ENCODE measurements around the gene ARHGAP10. TPM values are rescaled to one million over a fixed set of nuclear protein-coding genes. Genes with fewer than 3 reads are reported as not detected.

Gene ARHGAP10
- polyA plus RNA-seq, 3 donors, result 18.7 to 21.8 (median 21.2) TPM

DNA sequence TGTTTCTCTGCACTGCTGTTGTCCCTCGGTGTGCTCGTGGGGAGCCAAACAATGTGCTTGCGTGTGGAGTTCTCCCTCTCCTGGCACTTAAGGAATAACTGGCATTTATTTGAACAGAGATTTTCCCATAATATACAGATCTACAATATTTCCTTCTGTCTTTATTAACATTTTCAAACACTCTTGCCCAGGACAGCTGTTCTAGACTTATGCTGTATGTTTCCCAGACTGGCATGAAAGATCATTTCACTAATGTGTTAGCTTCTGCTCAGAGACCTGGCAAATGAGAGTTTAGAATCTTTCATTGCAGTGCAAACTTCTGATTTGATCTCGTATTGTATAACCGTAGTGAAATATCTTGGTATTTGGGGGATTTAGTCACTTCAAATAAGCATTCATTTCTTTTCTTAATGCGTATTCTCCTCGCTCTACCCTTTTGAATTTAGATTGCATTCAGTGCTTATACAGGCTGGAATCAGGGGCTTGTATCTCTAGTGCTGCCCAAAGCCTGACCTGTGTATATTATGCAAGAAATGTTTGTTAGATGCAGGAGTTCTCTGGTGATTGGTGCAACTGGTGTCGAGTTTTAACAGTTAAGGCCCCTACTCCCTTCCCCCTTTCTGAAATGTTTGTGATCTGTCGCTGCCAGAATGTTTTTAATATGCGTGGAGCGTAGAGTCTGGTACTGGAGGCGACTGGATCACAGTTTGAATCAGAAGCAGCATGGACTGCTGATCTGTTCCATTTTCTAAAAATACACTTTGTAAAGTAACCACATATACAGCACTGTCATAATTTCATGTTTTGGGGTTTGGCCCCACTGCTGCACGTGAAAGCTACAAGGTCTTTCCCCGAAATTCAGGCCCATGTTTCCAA lies 326.3 kb downstream of the ARHGAP10 start:
- DNase-seq (ENCODE audit: low read depth in 3 of 3, low spot score in 2 of 3), result no peak

DNA sequence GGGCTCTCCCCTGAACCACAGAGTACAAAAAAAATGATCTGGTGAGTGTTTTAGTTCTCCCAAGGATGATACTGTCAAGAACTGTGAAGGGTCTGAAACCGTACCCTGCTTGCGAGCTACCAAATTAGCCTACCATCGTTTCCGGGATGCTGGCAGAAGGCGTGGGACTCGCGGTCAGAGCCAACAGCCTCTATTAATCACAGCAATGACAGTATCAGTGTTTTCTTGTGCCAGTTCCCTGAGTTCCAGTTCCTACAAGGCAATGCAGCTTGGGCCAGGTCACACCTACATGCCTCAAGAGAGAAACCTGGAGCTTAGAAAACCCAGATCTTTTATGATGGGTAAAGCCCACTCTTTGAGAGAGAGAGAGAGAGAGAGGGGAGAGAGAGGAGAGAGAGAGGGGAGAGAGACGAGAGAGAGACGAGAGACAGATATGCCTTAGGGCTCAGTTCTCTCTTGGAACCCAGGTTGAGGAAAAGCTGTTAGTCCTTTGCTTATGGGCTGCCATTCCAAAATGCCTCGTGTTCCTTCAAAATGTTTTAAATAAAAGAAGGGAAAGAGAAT lies 327.8 kb downstream of the ARHGAP10 start:
- DNase-seq (ENCODE audit: low read depth in 3 of 3, low spot score in 2 of 3), result no peak

DNA sequence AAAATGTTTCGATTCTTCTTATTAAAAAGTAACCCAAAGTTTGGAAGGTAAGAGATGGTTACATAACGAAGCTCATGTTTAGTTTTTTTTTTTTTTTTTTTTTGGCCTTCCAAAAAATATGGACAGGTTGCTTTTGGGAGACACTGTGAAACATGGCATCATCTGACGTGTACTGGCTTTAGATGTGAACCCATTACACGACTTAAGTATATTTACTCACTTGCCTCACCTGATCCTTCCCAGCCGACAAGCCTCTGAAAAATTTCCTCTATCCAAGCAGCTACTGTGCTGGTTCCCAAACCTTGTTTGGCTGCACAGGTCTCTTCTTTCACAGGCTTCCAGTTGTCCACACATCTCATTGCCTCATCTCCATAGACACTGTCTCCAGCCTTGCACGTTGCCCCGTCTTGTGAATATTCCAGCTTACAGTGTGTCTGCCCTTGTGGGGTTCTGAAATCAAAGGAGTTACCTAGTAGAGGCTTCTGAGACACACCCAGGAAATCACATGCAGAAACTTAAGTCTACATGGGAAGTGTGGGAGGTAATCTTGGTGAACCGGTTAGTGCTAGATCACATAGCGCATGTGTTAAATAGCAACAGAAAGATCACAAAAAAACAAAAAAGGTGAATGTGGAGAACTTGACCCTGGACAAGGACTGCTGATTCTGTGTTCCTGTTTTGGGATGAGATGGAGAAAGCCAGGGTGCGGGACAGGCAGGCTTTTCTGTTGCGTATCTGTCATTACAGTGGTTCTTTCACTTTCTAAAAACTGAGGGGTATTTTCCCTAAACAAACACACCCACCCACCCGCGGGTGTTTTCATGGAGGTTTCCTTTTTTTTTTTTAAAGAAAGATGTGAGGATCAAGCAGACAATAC lies 328.6 kb downstream of the ARHGAP10 start:
- no peak for DNase-seq (ENCODE audit: low read depth in 3 of 3, low spot score in 2 of 3)

- no peak for DNase-seq (ENCODE audit: low read depth in 3 of 3, low spot score in 2 of 3)
Observed at GRCh38 chr4:148061141-148061481, 329.2 kb downstream of the ARHGAP10 start.

GRCh38 chr4:148061795-148062194 lies 329.9 kb downstream of the ARHGAP10 start:
- no peak for DNase-seq (ENCODE audit: low read depth in 3 of 3, low spot score in 2 of 3)

GRCh38 chr4:148062301-148062950 lies 330.5 kb downstream of the ARHGAP10 start:
- DNase-seq (ENCODE audit: low read depth in 3 of 3, low spot score in 2 of 3), result no peak

DNA sequence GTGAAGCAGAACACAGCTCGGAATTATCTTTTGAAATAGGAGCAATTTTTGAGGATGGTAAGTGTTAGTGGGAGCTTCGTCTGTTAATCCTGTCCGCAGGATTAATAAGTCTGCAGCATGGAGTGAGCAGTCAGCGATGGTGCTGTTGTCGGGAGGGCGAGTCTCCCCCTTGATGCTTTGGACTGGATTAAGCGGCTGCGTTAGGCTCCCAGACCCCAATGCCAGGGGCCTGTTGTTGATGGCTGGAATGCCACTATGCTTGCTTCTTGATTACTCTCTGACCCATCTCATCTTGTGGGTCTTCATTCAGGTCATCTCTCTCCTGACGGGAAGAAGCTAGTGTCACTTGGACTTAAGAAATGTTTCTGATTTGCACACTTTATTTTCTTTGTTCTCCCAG lies 332.6 kb downstream of the ARHGAP10 start:
- DNase-seq (ENCODE audit: low read depth in 3 of 3, low spot score in 2 of 3), result no peak

DNA sequence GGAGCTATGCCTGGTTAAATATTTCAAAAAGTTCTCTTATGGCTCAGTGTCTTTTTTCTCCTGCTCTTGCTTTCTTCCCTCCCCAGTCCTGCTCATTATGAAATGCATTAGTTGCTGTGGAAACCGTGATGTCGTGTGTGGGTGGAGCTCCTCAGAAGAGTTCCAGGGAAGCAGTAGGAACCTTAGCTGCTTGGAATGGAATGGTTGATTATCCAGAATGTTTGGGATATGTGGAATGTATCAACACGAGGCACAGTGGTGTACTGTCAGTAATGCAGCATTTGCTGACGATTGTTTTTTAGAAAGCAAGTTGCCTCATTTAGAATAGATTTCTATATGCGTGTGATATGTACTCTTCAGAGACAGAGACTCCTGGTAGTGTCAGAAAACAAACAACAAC lies 333.2 kb downstream of the ARHGAP10 start:
- no peak for DNase-seq (ENCODE audit: low read depth in 3 of 3, low spot score in 2 of 3)

- no peak for DNase-seq (ENCODE audit: low read depth in 3 of 3, low spot score in 2 of 3)
Observed at GRCh38 chr4:148067301-148067916, 335.5 kb downstream of the ARHGAP10 start.

DNA sequence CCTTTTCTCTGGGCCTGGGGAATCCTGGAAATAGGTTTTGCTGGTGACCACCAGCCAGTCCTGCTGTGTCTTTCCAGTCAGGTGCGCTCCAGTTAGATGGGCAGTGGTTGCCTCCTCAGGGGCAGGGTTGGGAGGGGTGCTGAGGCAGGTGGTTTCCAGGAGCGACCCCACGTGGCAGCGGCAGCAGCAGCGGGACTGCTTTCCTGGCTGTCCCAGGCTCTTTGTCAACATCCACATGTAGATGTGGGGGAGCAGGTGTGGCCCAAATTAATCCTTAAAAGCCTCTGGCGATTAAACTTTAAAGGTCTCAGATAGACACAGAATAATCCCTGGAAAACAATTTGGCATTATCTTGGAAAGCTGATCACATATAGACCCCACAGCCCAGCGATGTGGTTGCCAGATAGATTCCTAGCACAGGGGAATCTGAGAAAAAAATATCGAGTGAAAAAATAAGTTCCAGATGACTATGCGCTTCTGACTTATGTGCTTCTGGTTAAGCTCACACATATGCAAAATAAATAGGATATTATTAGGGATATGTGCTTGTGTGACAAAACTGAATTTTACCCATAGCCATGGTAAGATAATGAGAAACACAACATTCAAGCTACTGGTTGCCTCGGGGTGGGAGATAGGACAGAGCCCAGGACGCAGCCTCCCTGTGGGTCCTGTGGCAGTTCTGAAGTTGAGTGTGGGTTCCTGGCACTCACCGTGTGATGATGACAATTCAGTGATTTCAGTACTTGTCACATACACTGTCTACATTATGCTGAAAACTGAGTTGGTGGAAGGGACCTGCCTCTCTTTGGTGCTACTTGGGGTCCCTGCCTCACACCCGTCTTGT lies 336.4 kb downstream of the ARHGAP10 start:
- no peak for DNase-seq (ENCODE audit: low read depth in 3 of 3, low spot score in 2 of 3)

DNA sequence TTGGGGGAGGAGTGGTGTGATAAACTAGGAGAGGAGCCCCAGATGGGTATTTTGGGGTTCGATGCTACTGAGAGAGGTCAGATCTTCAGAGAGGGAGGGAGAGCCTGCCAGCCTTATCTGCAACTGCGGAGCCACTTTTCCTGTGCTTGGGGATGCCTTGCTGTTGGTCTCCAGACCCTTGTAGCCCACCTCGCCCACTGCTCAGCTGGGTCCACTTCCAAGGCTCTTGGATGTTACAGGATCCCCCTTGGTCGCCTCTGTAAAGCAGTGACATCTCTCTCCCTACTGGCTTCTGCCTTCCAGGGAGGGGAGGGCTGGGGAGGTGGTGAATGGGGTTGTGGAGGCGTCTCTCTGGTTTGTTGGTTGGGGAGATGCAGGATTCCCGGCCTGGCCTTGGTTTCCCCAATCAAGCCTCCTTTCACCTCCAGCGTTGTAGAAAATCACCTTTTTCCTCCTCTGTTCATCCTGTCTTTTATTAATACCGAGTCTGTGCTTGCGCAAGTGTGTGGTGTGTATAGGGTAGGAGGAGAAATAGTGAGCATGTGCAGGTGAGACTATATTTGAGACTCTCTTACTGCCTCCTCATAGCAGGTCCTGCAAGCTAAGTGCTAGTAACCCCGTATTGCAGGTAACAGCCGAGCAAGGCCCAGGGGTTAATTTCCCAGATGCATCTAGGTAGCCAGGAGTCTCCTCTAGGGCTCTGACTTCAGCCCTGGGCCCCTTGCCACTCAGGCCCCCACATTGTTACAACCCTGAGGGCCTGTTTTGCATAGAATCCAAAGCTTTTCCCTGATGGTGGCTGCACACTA lies 337.4 kb downstream of the ARHGAP10 start:
- DNase-seq (ENCODE audit: low read depth in 3 of 3, low spot score in 2 of 3), result no peak

GRCh38 chr4:148069895-148070178 lies 337.9 kb downstream of the ARHGAP10 start:
- no peak for DNase-seq (ENCODE audit: low read depth in 3 of 3, low spot score in 2 of 3)

DNA sequence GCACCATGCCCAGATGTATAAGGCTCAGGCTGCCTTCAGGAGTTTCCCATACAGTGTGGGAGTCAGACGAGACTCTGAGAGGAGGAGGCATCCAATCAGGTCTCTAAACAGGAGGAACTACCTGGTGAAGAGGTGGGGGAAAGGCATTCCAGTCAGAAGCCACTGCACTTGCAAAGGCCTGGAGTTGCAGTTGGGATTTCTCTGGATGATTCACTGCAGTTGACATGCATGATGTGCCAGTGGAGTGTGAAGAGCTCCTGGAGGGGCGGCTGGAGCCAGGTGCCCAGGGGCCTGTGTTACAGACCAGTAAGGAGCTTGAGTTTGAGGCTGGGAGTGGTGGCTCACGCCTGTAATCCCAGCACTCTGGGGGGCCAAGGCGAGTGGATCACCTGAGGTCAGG lies 339.1 kb downstream of the ARHGAP10 start:
- no peak for DNase-seq (ENCODE audit: low read depth in 3 of 3, low spot score in 2 of 3)

GRCh38 chr4:148072789-148073188 lies 340.9 kb downstream of the ARHGAP10 start:
- no peak for DNase-seq (ENCODE audit: low read depth in 3 of 3, low spot score in 2 of 3)

DNA sequence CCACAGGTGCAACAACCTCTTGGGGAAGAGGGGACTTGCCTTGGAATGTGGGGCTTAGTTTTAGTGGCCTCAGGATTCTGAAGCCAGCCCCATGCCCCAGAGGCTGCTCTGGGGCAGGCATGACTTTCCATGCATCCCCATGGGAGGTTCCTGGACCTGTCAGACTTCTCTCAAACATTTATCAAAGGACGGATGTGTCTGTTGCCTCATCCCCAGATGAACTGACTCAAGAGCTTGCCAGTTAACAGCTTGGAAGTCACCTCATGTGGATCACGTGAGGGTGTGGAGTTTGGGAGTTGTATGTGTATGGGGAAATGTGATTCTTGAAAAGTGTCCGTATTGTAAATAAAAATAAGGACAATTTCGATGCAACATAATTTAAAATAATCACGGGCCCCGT lies 341.5 kb downstream of the ARHGAP10 start:
- no peak for DNase-seq (ENCODE audit: low read depth in 3 of 3, low spot score in 2 of 3)

DNA sequence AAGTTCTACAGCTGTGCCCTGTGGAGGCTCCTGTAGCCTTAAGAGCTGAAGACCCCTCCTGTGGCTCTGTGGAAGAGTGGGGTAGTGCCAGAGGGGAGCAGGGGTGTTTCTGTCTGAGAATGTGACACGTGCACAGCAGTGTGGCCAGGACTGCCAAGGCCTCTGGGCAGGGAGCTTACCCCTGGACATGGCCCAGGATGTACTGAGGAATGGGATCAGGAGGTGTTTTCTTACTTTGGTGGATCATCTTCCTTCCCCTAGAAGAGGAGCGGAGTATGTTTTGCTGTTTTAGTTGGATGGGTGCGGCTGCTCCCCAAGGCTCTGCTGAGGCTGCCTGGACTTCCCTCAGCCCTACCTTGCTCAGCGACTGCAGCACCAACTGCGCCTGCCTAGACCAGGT lies 342.6 kb downstream of the ARHGAP10 start:
- no peak for DNase-seq (ENCODE audit: low read depth in 3 of 3, low spot score in 2 of 3)

GRCh38 chr4:148075438-148075837 lies 343.6 kb downstream of the ARHGAP10 start:
- DNase-seq (ENCODE audit: low read depth in 3 of 3, low spot score in 2 of 3), result no peak

DNA sequence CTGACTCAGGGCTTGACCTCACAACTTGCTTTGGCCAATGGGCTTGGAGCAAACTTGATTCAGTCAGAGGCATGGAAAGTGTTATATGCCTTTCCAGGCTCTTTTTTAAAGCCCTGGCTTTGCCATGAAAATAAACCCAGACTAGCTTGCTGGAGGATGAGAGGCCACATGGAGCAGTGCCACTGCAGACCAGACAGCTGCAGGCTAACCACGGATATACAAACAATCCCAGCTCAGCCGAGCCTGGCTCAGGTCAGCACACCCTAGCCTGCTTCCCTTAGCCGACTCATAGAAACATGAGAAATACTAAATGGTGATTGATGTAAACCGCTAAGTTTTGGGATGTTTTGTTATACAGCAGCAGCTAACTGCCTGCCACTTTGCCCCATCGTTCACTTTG lies 345.1 kb downstream of the ARHGAP10 start:
- DNase-seq (ENCODE audit: low read depth in 3 of 3, low spot score in 2 of 3), result no peak

DNA sequence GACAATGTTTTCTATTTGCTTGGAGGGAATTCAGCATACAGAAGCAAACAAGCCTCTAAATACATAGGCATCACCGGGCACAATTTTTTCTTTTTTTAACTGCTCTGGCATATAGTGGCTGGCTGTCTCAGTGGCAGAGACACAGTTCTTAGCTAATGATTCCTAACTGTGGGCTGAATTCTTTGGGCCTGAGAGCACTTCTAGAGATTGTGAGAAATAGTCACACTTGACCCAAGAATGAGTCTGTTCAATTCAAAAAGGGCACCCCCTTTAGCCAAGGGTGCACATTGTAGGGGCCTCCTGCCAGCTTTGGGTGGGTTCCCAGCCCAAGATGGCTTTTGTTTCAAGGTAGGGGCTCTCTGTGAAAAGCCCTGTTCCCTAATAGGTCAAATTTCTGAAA lies 345.7 kb downstream of the ARHGAP10 start:
- no peak for DNase-seq (ENCODE audit: low read depth in 3 of 3, low spot score in 2 of 3)

All from right renal cortex interstitium (tissue), 3 donors.